Measurements from ENCODE around the gene SLCO4A1.

Gene SLCO4A1

DNA sequence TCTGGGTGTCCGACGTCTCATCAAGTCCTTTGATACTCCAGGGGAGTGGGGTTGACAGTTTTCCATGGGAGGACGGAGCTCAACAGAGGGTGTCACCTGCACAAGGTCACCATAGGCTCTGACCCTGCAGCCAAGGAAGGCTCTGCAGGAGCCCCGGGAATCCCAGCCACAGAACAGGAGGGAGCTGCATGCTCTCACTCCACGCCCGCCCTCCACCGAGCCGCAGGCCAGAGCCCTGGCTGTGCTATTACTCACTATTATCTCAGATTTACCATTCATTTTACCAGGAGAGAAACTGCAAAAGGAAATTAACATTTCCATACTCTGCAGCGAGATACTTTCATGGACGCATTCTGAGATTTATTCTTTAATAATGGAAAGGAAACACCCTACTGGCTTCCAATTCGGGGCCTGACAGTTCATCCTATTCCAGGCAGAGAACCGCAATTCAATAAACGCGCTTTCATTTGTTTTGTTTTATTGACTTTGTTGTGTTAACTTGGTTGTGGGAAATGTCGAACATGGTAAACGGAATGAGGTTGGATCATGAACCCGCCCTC is 48.0 kb downstream of the SLCO4A1 start:
- no peak overlapping the region for H3K9ac ChIP-seq (ENCODE audit: low read length)
- H3K4me3 ChIP-seq (ENCODE audit: low read length), result no peak overlapping the region
- no peaks in the 10 kb centered on the region for H3K9me3 ChIP-seq (ENCODE audit: control insufficient read depth, low read depth, low read length)
- H3K27ac ChIP-seq (ENCODE audit: low read length), result no peak overlapping the region
- no peaks in the 10 kb centered on the region for H3K4me1 ChIP-seq (ENCODE audit: control insufficient read depth, low read depth, low read length)
- no peaks in the 10 kb centered on the region for H3K36me3 ChIP-seq (ENCODE audit: control insufficient read depth, low read depth, low read length)
- H3K27me3 ChIP-seq (ENCODE audit: control insufficient read depth, insufficient read depth, low read length), result no peaks in the 10 kb centered on the region

DNA sequence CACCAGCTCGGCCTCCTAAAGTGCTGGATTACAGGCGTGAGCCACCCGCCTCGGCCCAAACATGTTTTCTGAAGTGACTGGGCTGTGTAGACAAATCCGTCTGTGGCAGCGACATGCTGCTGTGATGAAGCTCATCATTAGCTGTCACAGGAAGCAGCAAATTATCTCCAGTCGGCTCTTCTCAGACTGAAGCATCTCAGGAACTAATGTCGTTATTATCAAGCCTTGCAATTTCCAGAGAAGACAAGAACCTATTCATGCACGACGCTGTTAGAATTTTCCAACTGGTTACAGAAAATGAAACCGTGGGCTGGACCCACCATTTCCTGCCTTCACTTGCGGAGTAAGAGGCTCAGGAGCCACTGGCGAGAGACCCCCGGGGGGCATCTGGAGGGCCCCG is 49.2 kb downstream of the SLCO4A1 start:
- H3K27ac ChIP-seq (ENCODE audit: low read length), result no peak overlapping the region
- H3K27me3 ChIP-seq (ENCODE audit: control insufficient read depth, insufficient read depth, low read length), result no peaks in the 10 kb centered on the region
- no peaks in the 10 kb centered on the region for H3K4me1 ChIP-seq (ENCODE audit: control insufficient read depth, low read depth, low read length)
- no peaks in the 10 kb centered on the region for H3K9me3 ChIP-seq (ENCODE audit: control insufficient read depth, low read depth, low read length)
- no peaks in the 10 kb centered on the region for H3K36me3 ChIP-seq (ENCODE audit: control insufficient read depth, low read depth, low read length)
- H3K4me3 ChIP-seq (ENCODE audit: low read length), result no peak overlapping the region
- no peak overlapping the region for H3K9ac ChIP-seq (ENCODE audit: low read length)

DNA sequence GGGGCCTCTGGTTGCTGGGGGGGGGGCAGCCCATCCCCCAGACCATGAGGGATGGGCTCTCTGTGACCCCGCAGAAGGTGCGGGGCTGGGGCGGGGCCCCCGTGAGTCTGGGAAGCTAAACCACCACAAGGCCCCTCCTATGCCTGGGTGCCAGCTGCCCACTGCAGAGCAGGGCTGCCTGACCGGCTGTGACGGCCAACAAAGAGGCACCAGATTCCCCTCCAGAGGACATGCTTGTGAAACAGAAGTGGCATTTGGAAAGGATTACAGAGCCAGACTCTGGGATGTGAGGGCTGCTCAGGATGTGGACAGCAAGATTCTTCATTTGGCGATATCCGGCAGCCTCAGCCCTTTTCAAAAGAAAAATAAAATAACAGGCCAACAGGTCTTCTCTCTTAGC is 49.9 kb downstream of the SLCO4A1 start:
- Histone ChIP-seq H3K9me3 (ENCODE audit: control insufficient read depth, low read depth, low read length) (no peaks in the 10 kb centered on the region), H3K4me3 (ENCODE audit: low read length) (no peak overlapping the region), H3K4me1 (ENCODE audit: control insufficient read depth, low read depth, low read length) (no peaks in the 10 kb centered on the region), H3K27ac (ENCODE audit: low read length) (no peak overlapping the region), H3K27me3 (ENCODE audit: control insufficient read depth, insufficient read depth, low read length) (no peaks in the 10 kb centered on the region), H3K36me3 (ENCODE audit: control insufficient read depth, low read depth, low read length) (no peaks in the 10 kb centered on the region), H3K9ac (ENCODE audit: low read length) (no peak overlapping the region)

DNA sequence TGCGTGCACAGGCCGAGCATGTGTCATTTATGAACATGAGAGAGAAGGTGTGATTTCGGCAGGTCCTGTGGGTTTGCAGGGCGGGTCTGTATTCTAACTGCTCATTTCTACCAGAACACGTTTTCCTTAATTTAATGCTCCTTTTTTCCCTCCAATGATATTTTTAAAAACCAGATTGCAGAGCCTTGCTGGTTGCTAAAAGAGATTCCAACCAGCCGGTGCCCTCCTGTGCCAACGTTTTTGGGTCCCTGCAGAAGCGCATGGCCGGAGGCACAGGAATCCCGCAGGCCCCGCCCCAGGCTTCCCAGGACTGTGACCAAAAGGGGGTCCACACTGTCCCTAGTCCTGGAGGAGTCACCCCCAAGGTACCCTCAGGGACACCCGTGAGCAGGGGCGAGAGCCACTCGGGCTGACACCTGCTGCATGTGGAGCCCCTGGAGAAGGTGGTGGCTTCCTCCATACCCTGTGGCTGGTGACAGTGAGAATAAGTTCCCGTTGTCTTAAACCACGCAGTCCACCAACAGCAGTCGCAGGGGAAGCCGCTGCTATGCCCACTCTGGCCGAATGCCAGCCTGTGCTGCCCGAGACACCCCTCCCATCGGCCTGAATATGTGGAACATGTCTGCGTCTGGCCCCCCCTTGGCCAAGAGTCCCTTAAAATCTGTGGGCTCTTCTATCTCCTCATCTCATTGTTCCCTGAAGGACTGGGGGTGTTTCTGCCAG is 50.7 kb downstream of the SLCO4A1 start:
- H3K36me3 ChIP-seq (ENCODE audit: control insufficient read depth, low read depth, low read length), result no peaks in the 10 kb centered on the region
- H3K9me3 ChIP-seq (ENCODE audit: control insufficient read depth, low read depth, low read length), result no peaks in the 10 kb centered on the region
- H3K4me1 ChIP-seq (ENCODE audit: control insufficient read depth, low read depth, low read length), result no peaks in the 10 kb centered on the region
- H3K27me3 ChIP-seq (ENCODE audit: control insufficient read depth, insufficient read depth, low read length), result no peaks in the 10 kb centered on the region
- H3K4me3 ChIP-seq (ENCODE audit: low read length), result no peak overlapping the region
- H3K9ac ChIP-seq (ENCODE audit: low read length), result no peak overlapping the region
- H3K27ac ChIP-seq (ENCODE audit: low read length), result no peak overlapping the region

DNA sequence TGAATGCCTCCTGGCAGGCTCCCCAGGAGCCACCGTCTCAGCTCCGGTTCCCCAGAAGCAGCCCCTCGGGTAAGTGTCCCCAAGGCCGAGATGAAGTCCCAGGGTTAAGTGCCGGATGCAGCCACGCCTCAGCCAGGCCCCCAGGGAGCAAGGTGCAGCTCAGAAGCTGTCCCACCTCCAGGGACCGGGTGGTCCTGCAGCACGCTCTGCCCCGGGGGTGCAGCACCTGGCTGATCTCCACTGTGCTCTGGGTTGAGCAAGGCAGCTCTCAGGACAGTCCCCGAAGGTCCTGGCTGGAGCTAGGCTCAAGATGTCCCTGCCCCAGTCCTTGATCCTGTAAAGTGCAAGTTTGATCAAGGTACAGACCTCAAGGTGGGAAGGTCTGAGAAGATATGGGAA is 51.2 kb downstream of the SLCO4A1 start:
- no peak overlapping the region for H3K4me3 ChIP-seq (ENCODE audit: low read length)
- H3K36me3 ChIP-seq (ENCODE audit: control insufficient read depth, low read depth, low read length), result no peaks in the 10 kb centered on the region
- no peaks in the 10 kb centered on the region for H3K9me3 ChIP-seq (ENCODE audit: control insufficient read depth, low read depth, low read length)
- no peak overlapping the region for H3K27ac ChIP-seq (ENCODE audit: low read length)
- no peaks in the 10 kb centered on the region for H3K4me1 ChIP-seq (ENCODE audit: control insufficient read depth, low read depth, low read length)
- no peak overlapping the region for H3K9ac ChIP-seq (ENCODE audit: low read length)
- H3K27me3 ChIP-seq (ENCODE audit: control insufficient read depth, insufficient read depth, low read length), result no peaks in the 10 kb centered on the region

DNA sequence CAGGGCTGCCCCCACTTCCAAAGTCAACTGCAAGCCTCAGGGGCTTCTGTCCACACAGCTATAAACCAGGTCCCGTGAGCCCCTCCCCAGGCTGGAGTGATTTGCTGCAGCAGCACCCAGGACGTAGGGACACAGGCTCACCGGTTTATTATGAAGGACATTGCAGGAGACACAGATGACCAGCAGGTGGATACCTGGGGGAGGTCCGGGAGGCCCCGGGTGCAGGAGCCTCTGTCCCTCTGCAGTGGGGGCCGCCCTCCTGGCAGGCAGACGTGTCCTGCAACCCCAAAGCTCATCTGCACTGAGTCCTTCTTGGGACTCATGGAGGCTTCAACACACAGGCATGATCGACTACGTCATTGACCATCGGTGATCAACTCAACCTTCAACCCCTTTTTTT is 51.8 kb downstream of the SLCO4A1 start:
- Histone ChIP-seq H3K9me3 (ENCODE audit: control insufficient read depth, low read depth, low read length) (no peaks in the 10 kb centered on the region), H3K36me3 (ENCODE audit: control insufficient read depth, low read depth, low read length) (no peaks in the 10 kb centered on the region), H3K4me3 (ENCODE audit: low read length) (no peak overlapping the region), H3K27ac (ENCODE audit: low read length) (no peak overlapping the region), H3K9ac (ENCODE audit: low read length) (no peak overlapping the region), H3K4me1 (ENCODE audit: control insufficient read depth, low read depth, low read length) (no peaks in the 10 kb centered on the region), H3K27me3 (ENCODE audit: control insufficient read depth, insufficient read depth, low read length) (no peaks in the 10 kb centered on the region)

DNA sequence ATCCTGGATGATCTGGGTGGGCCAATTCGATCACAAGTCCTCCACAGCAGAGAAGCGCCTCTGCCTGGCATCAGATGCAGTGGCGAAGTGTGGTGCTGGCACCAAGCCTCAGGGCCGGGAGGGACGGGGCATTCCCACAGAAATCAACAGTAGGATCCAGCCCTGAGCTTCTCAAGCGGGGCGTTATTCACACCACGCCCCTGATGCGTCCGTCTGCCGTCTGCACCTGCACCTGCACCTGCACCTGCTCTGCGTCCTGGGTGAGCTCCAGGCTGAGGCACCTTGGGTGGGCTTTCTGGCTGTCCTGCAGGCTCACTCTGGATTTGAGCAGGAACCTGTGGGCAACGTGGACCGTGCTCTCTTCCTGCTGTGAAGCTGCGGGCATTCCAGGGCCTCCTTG is 52.6 kb downstream of the SLCO4A1 start:
- no peaks in the 10 kb centered on the region for H3K36me3 ChIP-seq (ENCODE audit: control insufficient read depth, low read depth, low read length)
- no peaks in the 10 kb centered on the region for H3K4me1 ChIP-seq (ENCODE audit: control insufficient read depth, low read depth, low read length)
- no peak overlapping the region for H3K4me3 ChIP-seq (ENCODE audit: low read length)
- no peaks in the 10 kb centered on the region for H3K9me3 ChIP-seq (ENCODE audit: control insufficient read depth, low read depth, low read length)
- no peaks in the 10 kb centered on the region for H3K27me3 ChIP-seq (ENCODE audit: control insufficient read depth, insufficient read depth, low read length)
- H3K27ac ChIP-seq (ENCODE audit: low read length), result no peak overlapping the region
- no peak overlapping the region for H3K9ac ChIP-seq (ENCODE audit: low read length)

DNA sequence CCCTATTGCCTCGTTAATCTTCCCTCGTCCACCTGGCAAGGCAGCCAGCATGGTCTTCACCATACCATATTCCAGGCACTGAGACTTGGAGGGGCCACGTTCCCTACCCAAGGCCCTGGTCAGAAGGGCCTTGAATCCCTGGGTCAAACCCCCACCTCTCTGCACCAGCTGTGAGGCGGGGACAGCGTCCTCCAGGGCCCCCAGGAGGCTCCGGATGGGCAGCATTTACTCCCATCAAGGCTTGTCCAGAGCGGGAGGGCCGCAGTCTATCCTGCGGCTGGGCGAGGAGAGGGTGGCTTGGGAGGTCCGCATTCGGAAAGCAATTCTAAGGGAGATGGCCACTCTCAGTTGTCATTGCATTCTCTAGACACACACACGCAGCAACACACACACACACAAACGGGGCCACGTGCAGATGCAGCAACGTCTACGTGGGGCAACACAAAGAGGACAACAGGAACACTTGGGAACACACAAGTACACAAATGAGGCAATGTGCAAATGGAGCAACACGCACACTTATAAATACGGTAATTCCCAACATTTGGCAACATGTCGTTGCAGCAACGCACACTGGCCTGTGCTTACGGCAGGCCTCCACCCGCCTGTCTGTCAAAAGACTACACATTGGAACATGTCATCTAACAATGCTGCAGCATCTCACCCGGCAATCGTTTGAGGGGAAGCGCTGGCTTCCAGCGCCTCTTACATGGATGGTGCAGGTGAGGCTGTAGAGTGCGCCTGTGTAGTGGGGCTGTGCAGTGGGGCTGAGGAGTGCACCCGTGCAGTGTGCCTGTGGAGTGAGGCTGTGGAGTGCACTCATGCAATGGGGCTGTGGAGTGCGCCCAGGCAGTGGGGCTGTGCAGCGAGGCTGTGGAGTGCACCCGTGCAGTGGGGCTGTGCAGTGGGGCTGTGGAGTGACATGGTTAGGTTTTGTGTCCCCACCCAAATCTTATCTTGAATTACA is 53.4 kb downstream of the SLCO4A1 start:
- Histone ChIP-seq H3K4me1 (ENCODE audit: control insufficient read depth, low read depth, low read length) (no peaks in the 10 kb centered on the region), H3K9ac (ENCODE audit: low read length) (no peak overlapping the region), H3K36me3 (ENCODE audit: control insufficient read depth, low read depth, low read length) (no peaks in the 10 kb centered on the region), H3K27ac (ENCODE audit: low read length) (no peak overlapping the region), H3K4me3 (ENCODE audit: low read length) (no peak overlapping the region), H3K9me3 (ENCODE audit: control insufficient read depth, low read depth, low read length) (no peaks in the 10 kb centered on the region), H3K27me3 (ENCODE audit: control insufficient read depth, insufficient read depth, low read length) (no peaks in the 10 kb centered on the region)

DNA sequence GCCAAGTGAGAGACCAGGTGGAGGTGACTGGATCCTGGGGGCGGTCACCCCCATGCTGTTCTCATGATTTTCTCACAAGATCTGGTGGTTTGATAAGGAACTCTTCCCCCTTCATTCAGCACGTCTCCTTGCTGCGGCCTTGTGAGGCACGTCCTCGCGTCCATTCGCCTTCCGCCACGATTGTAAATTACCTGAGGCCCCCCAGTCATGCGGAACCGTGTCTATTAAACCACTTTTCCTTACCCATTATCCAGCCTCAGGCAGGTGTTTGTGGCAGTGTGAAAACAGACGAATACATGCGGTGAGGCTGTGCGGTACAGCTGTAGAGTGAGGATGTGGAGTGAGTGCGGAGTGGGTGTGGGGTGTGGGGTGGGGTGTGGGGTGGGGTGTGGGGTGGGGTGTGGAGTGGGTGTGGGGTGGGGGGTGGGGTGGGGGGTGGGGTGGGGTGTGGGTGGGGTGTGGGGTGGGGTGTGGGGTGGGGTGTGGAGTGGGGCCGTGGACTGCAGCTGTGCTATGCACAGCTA is 54.2 kb downstream of the SLCO4A1 start:
- no peaks in the 10 kb centered on the region for H3K36me3 ChIP-seq (ENCODE audit: control insufficient read depth, low read depth, low read length)

DNA sequence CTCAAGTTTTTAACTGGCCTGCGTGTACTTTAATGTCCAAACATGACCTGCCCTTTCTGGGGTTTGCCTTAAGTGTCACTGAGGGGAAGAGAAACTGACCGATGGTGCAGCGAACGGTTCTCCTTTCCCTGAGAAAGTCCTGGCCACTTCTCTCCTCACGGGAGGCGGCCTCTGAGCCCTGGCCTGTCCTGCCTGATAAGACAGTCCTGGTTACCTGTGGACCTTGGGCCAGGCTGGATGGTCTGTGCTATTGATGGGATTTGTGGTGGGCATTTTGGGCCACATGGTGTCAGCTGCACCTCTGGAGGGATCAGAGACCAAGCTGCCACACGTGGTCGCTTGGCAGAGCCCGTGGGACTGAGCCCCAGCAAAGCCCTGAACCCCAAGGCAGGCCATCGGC is 54.7 kb downstream of the SLCO4A1 start:
- Histone ChIP-seq H3K36me3 (ENCODE audit: control insufficient read depth, low read depth, low read length) (no peaks in the 10 kb centered on the region), H3K9me3 (ENCODE audit: control insufficient read depth, low read depth, low read length) (no peaks in the 10 kb centered on the region), H3K4me1 (ENCODE audit: control insufficient read depth, low read depth, low read length) (no peaks in the 10 kb centered on the region), H3K27me3 (ENCODE audit: control insufficient read depth, insufficient read depth, low read length) (no peaks in the 10 kb centered on the region), H3K4me3 (ENCODE audit: low read length) (no peak overlapping the region), H3K27ac (ENCODE audit: low read length) (no peak overlapping the region), H3K9ac (ENCODE audit: low read length) (no peak overlapping the region)

More for the DNA sequence above, 54.2 kb downstream of the SLCO4A1 start:
- Histone ChIP-seq H3K9ac (ENCODE audit: low read length) (no peak overlapping the region), H3K27me3 (ENCODE audit: control insufficient read depth, insufficient read depth, low read length) (no peaks in the 10 kb centered on the region), H3K4me3 (ENCODE audit: low read length) (no peak overlapping the region), H3K9me3 (ENCODE audit: control insufficient read depth, low read depth, low read length) (no peaks in the 10 kb centered on the region), H3K4me1 (ENCODE audit: control insufficient read depth, low read depth, low read length) (no peaks in the 10 kb centered on the region), H3K27ac (ENCODE audit: low read length) (no peak overlapping the region)

DNA sequence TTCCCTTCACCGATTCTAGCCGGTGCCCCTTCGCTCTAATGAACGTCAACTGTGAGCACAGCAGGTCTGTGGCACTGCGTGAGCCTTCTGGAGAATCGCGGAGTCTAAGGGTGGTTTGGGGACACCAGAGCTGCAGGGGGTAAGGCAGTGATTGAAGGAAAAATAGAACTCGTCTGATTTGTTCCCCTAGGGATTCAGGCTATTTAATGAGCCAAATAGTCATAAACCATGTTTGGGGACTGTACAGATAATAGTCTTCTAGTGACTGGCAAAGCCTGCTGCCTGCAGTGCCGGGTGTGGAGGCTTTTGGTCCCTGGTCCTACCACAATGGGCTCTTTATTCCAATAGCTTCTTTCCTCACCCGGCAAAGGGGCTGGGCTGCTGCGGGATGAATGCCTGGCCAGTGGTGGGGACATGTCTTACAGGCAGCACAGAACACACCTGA is 55.2 kb downstream of the SLCO4A1 start:
- no peak overlapping the region for H3K9ac ChIP-seq (ENCODE audit: low read length)
- no peaks in the 10 kb centered on the region for H3K9me3 ChIP-seq (ENCODE audit: control insufficient read depth, low read depth, low read length)
- H3K27ac ChIP-seq (ENCODE audit: low read length), result no peak overlapping the region
- no peaks in the 10 kb centered on the region for H3K36me3 ChIP-seq (ENCODE audit: control insufficient read depth, low read depth, low read length)
- no peaks in the 10 kb centered on the region for H3K4me1 ChIP-seq (ENCODE audit: control insufficient read depth, low read depth, low read length)
- H3K27me3 ChIP-seq (ENCODE audit: control insufficient read depth, insufficient read depth, low read length), result no peaks in the 10 kb centered on the region
- no peak overlapping the region for H3K4me3 ChIP-seq (ENCODE audit: low read length)

Data from iPS-18a (cell line).